Activated naive CD8-positive, alpha-beta T cell treated with anti-CD3 and anti-CD28 coated beads, Interleukin-2, amount 50 U/mL, for 24 hours (primary cell): ENCODE results near the gene BMPR1B.

Source experiments
- ATAC-seq: fragments of 150-1000 bp; cut with Tn5 transposase; one replicate; pipeline ENCODE4 v1.10.0; 2021
- DNase-seq: peaks from one replicate; pipeline ENCODE4 v3.0.0; 2021
- H3K27ac Mint-ChIP-seq: one replicate; pipeline ENCODE4 v1.8.0; 2021; ENCODE audit warnings: mild to moderate bottlenecking, mixed read lengths
- H3K27me3 Mint-ChIP-seq: one replicate; pipeline ENCODE4 v1.8.0; 2021; ENCODE audit warnings: mixed read lengths
- H3K36me3 Mint-ChIP-seq: one replicate; pipeline ENCODE4 v1.8.0; 2021; ENCODE audit warnings: low read depth, mixed read lengths
- H3K4me1 Mint-ChIP-seq: one replicate; pipeline ENCODE4 v1.8.0; 2021; ENCODE audit warnings: mixed read lengths
- H3K4me3 Mint-ChIP-seq: one replicate; pipeline ENCODE4 v1.8.0; 2021; ENCODE audit warnings: mild to moderate bottlenecking, moderate library complexity, mixed read lengths
- H3K9me3 Mint-ChIP-seq: one replicate; pipeline ENCODE4 v1.8.0; 2021; ENCODE audit warnings: mixed read lengths

BMPR1B gene

DNA sequence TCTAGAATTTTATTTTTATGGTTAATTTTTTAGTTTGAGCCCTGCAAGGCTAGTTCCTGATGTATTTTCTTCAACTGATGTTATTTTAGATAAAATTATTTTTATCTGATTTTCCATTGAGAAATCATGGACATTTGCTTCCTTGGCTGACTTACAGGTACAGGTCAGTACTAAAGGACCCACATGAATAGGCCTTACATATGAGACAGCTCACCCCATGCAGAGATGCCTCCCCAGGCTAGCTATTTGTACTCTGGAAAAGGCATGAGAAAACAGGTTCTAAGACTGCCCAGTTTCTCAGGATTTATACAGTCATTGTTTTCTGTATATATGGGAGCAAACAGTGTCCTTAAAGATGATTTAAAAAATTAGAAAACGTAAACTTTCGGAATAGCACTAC, 255.5 kb downstream of the BMPR1B start:
- no peaks in the 10 kb centered on the region for H3K27me3 Mint-ChIP-seq
- no peak overlapping the region for H3K27ac Mint-ChIP-seq
- no peaks in the 10 kb centered on the region for H3K36me3 Mint-ChIP-seq
- H3K9me3 Mint-ChIP-seq: peaks cover 6% of the 10 kb centered on the region
- no peak for ATAC-seq
- no peaks in the 10 kb centered on the region for H3K4me1 Mint-ChIP-seq
- DNase-seq: no peak
- H3K4me3 Mint-ChIP-seq: no peak overlapping the region

DNA sequence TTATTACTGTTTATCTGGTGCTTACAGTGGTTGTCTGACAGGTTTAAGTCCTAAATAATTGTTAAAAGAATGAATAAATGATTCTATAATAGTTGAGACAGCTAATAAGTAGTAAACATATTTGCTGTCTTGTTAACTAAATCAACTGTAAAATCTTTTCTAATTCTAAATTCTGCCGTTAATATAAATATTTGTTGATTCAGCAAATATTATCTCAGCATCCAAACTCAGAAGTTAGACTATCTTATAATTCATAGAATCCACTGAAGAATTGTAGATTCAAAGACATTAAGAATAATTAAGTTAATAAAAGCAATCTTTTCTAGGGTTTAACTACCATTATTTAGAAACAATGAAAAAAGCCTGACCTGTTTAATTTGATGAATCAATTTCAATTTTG, 256.3 kb downstream of the BMPR1B start:
- Mint-ChIP-seq H3K4me3 (no peak overlapping the region), H3K27me3 (no peaks in the 10 kb centered on the region), H3K36me3 (no peaks in the 10 kb centered on the region), H3K4me1 (no peaks in the 10 kb centered on the region), H3K9me3 (peaks cover 6% of the 10 kb centered on the region), H3K27ac (no peak overlapping the region)
- ATAC-seq (no peak), DNase-seq (no peak)

DNA sequence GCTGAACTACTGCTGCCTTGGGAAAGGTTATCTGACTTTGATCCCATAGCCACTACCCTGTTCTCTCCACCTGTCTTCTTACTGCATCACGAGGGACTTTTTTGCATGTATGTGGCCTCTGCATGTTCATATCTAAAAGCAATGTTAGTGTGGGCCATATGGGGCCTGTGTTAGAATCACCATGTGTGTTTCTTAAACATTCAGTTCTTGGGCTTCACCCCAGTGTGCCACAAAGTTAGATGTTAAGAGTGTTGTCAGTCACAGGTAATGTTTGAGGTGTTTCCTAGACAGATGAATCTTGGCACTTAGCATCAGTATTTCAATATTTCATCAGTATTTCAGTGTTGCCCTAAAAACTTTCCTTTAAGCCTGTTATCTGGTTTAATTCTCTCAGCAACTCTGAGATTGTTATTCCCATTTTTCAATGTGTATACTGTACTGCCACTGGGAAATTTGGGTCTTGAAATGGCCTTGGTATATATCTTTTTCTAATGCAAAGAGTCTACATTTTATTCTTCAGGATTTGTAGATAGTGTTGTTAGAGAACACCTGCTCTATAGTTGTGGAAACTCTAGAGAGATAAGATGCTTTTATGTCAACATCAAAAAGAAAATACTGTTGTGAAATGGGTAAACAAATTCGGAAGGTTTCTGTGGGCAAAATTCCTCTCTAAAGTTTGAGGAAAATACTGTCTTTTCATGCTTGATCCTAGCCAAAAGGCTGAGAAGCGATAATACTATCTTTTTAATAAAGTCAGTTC, 259.7 kb downstream of the BMPR1B start:
- Mint-ChIP-seq H3K36me3 (no peaks in the 10 kb centered on the region), H3K27ac (no peak overlapping the region), H3K9me3 (peaks cover 6% of the 10 kb centered on the region), H3K4me1 (no peaks in the 10 kb centered on the region), H3K27me3 (peaks cover 2% of the 10 kb centered on the region), H3K4me3 (no peak overlapping the region)
- no peak for ATAC-seq
- DNase-seq: no peak

DNA sequence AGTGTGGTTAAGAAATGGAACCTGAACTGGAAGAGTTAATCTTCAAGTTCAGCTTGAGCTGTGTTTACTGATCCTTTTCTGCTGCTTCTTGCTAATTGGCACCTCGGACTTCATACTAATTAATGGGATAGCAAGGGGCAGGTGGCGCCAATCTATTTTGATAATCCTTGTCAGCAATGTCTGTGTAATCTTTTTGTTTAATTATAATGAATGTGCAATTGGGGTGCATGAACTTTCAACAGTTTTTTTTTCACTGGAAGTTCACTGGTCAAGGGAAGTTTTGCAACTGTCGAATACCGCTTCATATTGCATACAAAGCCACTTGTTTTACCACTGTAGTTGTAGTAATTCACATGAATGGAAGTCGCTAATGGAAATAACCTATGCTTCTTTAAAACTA, 261.0 kb downstream of the BMPR1B start:
- Mint-ChIP-seq H3K27me3 (peaks cover 2% of the 10 kb centered on the region), H3K4me1 (no peaks in the 10 kb centered on the region), H3K36me3 (no peaks in the 10 kb centered on the region), H3K4me3 (no peak overlapping the region), H3K9me3 (peaks cover 6% of the 10 kb centered on the region), H3K27ac (no peak overlapping the region)
- DNase-seq (no peak), ATAC-seq (no peak)

DNA sequence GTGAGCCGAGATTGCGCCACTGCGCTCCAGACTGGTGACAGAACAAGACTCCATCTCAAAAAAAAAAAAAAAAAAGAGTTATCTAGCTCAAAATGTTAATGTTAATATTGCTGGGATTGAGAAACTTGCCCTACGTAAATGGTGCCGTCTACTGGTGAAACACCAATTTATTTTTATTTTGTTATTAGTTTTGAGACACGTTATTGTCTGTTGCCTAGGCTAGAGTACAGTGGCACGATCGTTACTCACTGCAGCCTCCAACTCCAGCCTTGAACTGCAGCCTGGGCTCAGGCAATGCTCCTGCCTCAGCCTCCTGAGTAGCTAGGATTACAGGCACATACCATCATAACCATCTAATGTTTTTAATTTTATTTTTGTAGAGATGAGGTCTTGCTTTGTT, 262.8 kb downstream of the BMPR1B start:
- Mint-ChIP-seq H3K36me3 (no peaks in the 10 kb centered on the region), H3K27me3 (peaks cover 2% of the 10 kb centered on the region), H3K27ac (no peak overlapping the region), H3K9me3 (peaks cover 6% of the 10 kb centered on the region), H3K4me3 (no peak overlapping the region), H3K4me1 (no peaks in the 10 kb centered on the region)
- ATAC-seq: no peak
- no peak for DNase-seq

DNA sequence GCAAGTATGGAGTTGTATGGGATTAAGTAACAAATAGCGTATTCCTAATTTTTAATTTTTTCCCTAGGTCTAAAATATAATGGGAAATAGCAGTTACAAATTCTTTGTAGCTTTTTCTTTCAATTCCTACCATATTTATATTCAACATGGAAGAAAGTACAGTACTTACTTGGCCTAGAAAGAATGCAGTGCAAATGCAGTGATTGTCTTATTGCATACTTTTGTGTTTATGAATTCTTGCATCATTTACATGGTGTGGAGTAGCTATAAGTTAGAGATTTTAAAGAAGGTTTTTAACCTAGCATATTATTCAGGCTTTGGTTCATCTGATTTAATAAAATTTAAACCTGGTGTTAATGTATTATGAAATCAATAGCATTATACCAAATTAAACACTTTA, 263.3 kb downstream of the BMPR1B start:
- no peak overlapping the region for H3K27ac Mint-ChIP-seq
- no peak overlapping the region for H3K4me3 Mint-ChIP-seq
- no peaks in the 10 kb centered on the region for H3K36me3 Mint-ChIP-seq
- H3K4me1 Mint-ChIP-seq: no peaks in the 10 kb centered on the region
- H3K27me3 Mint-ChIP-seq: peaks cover 3% of the 10 kb centered on the region
- DNase-seq: no peak
- no peak for ATAC-seq
- H3K9me3 Mint-ChIP-seq: peaks cover 2% of the 10 kb centered on the region

DNA sequence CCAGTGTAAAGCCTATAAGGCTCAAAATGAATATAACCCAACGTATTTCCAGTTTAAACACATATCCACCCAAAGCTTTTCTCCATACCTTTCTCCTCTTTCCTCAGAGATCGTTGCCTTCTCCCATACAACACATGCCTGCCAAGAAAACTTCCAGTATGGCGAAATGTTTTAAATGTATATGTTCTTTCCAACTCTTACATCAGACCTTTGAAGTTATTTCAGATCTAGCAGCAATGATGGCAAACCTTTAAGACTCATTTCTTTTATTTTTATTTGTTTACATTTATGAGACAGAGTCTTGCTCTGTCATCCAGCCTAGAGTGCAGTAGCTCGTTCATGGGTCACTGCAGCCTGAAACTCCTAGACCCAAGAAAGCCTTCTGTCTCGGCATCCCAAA, 265.4 kb downstream of the BMPR1B start:
- H3K27ac Mint-ChIP-seq: no peak overlapping the region
- ATAC-seq: no peak
- H3K4me3 Mint-ChIP-seq: no peak overlapping the region
- DNase-seq: no peak
- peaks cover 3% of the 10 kb centered on the region for H3K27me3 Mint-ChIP-seq
- H3K9me3 Mint-ChIP-seq: no peaks in the 10 kb centered on the region
- no peaks in the 10 kb centered on the region for H3K36me3 Mint-ChIP-seq
- no peaks in the 10 kb centered on the region for H3K4me1 Mint-ChIP-seq

DNA sequence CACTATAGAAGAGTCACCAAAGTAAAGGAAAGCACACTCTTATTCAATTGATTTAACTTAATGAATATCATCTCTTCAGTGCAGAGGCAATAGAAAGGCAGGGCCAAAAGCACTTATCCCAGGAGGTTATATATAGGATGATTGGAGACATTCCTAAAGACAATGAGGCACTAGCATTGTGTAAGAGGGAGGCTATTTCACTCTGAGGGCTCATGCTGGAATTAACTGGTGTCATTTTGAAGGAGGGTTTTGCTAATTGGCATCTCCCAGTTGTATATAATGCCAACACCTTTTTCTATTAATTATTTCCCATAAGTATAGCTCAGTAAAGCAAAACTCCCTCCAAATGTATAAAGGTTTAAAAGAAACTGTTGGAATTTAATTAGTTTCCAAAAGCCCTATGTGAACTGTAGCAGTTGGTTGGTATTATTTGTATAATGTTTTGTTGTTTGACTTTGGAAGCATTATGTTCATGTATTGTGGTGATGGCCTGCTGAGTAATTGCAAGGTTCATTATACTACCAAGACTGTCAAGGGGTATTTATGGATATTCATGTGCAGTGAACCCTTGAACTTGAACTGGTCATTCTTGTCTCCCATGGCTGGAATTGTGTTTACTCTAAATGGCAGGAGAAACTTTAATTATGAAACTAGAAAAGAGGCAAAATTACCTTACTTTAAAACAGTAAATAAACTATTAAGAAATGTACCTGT, 270.3 kb downstream of the BMPR1B start:
- Mint-ChIP-seq H3K9me3 (no peaks in the 10 kb centered on the region), H3K27ac (no peak overlapping the region), H3K4me3 (no peak overlapping the region), H3K27me3 (peaks cover 2% of the 10 kb centered on the region), H3K4me1 (no peaks in the 10 kb centered on the region), H3K36me3 (no peaks in the 10 kb centered on the region)
- no peak for DNase-seq
- no peak for ATAC-seq

DNA sequence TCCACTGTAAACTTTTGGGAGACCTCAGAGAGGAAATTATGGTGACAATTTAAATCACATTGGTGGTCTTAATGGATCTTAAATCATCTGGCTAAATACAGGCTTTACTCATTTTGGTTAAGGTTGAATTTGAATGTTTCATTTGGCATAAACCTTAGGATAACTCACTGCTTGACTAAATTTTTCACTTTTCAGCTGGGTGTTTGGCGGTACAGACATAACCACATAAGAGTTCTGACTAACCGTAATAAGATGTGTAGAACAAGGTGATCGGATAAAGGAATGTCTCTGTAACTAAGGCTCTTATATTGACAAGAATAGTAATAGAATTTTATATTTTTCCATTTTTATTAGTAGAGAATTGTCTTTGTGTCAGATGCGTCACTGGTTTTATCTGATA, 281.0 kb downstream of the BMPR1B start:
- H3K27me3 Mint-ChIP-seq: no peaks in the 10 kb centered on the region
- ATAC-seq (no peak), DNase-seq (no peak)
- H3K9me3 Mint-ChIP-seq: peaks cover 7% of the 10 kb centered on the region
- no peaks in the 10 kb centered on the region for H3K4me1 Mint-ChIP-seq
- no peak overlapping the region for H3K4me3 Mint-ChIP-seq
- H3K36me3 Mint-ChIP-seq: no peaks in the 10 kb centered on the region
- H3K27ac Mint-ChIP-seq: no peak overlapping the region

DNA sequence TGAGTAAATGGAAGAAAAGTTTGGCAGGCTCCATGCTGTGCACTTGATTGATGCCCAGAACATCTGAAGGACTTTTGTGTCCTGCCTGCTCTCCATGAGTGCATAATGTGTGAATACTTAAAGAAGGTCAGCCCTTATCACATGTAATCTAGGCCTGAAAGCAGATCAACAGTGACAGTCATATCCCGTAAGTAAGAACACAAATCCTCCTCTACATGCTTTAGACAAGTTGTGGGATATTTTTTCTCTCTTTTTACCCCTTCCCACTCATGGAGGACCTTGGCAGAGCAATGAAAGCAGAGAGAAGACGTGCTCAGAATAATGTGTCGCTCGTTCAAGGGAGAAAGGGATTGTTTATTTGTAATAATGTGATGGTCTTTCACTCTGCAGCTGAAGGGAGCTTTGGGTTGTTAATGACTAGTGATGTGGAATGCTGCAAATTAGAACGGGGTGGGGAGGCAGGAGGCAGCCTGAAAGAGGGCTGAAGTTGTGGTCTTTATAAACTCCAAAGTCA, 286.6 kb downstream of the BMPR1B start:
- Mint-ChIP-seq H3K27ac (no peak overlapping the region), H3K36me3 (no peaks in the 10 kb centered on the region), H3K27me3 (no peaks in the 10 kb centered on the region), H3K9me3 (no peaks in the 10 kb centered on the region), H3K4me3 (no peak overlapping the region), H3K4me1 (no peaks in the 10 kb centered on the region)
- ATAC-seq: no peak
- DNase-seq: no peak

DNA sequence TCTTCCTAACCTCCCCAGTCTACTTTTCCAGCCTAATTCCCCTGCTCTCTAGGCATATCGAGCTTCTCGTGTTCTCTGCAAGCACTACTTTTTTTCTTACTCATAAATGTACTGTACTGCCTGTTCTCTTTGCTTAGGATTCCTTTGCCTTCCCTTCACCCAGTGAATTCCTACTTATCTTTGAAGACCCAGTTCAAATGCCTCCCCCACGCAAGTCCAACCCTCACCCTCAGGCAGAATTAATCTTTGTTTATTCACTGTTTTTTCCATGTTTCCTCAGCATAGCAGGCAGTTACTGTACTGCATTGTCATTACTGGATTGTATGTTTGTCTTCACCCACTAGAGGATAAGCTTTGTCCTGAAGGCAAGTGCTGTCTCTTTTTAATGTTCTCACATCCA, 287.7 kb downstream of the BMPR1B start:
- ATAC-seq: no peak
- no peak overlapping the region for H3K27ac Mint-ChIP-seq
- no peaks in the 10 kb centered on the region for H3K9me3 Mint-ChIP-seq
- no peaks in the 10 kb centered on the region for H3K27me3 Mint-ChIP-seq
- no peak overlapping the region for H3K4me3 Mint-ChIP-seq
- H3K36me3 Mint-ChIP-seq: no peaks in the 10 kb centered on the region
- no peak for DNase-seq
- H3K4me1 Mint-ChIP-seq: no peaks in the 10 kb centered on the region

DNA sequence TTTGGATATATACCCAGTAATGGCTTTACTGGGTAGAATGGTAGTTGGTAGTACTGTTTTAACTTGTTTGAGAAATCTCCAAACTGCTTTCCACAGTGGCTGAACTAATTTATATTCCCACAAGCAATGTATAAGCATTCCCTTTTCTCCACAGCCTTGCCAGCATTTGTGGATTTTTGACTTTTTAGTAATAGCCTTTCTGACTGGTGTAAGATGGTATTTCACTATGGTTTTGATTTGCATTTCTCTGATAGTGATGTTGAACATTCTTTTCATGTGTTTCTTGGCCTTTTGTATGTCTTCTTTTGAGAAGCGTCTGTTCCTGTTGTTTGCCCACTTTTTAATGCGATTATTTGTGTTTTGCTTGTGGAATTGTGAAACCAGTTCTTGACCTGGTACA, 290.5 kb downstream of the BMPR1B start:
- Mint-ChIP-seq H3K27me3 (no peaks in the 10 kb centered on the region), H3K4me3 (no peak overlapping the region), H3K36me3 (no peaks in the 10 kb centered on the region), H3K4me1 (no peaks in the 10 kb centered on the region), H3K9me3 (no peaks in the 10 kb centered on the region), H3K27ac (no peak overlapping the region)
- ATAC-seq (no peak), DNase-seq (no peak)

DNA sequence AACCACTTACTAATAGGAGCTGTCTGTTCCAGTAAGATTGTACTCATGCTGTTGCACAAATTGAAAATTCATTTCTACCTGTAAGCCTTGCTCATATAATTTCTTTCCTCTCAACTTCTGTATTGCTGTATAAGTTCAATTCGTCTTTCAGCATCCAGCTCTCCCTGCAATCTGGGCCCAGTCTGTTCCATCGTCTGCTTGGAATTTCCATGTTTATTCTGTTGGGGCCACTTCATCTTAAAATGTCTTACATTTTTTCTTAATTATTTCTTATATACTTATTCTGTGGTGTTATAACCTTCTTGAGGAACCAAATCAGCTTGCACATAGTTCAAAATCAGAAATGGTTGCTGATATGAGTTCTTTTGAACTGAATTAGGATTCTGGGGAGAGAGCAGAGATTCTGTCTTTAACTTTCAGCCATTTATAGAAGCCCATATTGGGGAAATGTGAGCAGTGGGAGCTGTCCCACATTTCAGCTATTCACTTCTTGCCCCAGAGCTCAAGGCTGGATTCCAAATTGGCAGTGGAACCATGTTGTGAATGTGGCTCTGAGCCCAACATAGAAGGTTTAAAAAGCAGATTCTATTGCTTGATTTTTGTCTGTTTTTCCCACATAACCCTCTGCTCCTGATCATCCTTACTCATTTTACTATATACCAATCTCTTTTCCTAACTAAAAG, 291.9 kb downstream of the BMPR1B start:
- Mint-ChIP-seq H3K9me3 (no peaks in the 10 kb centered on the region), H3K4me1 (no peaks in the 10 kb centered on the region), H3K4me3 (no peak overlapping the region), H3K27me3 (no peaks in the 10 kb centered on the region), H3K36me3 (no peaks in the 10 kb centered on the region), H3K27ac (no peak overlapping the region)
- DNase-seq (no peak), ATAC-seq (no peak)

DNA sequence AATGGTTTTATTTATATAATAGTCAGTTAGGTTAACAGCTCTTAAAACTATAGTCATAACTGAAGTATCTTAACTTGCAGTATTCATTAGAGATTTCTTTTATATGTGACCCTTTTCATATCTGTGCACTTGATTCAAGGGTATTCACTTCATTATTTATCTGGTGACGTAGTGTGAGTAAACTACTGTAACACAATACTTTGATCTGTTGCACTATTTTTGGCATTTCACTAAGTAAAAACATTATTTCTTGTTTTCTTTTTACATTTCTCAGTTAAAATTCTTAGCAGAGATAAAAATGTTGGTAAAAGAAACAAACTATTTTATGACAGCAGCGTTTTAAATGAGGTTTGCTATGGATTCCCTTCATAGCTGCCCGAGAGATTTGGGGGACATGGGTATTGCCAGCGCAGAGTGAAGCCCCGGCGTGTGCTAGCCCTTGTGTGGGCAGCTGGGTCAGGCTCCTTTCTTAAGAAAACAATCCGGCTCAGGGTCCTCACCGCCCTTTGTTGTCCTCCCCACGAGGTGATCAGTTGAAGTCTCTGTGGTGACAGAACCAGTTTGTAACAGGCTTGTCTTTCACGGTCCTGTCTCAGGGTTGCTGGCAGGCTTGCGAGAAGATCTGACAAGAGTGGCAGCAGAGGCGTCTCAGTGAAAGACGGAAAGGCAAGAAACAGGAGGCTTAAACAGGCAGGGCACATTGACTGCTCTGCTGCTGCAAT, 293.4 kb downstream of the BMPR1B start:
- ATAC-seq (no peak), DNase-seq (no peak)
- Mint-ChIP-seq H3K9me3 (no peaks in the 10 kb centered on the region), H3K4me1 (no peaks in the 10 kb centered on the region), H3K36me3 (no peaks in the 10 kb centered on the region), H3K27ac (no peak overlapping the region), H3K27me3 (no peaks in the 10 kb centered on the region), H3K4me3 (no peak overlapping the region)

DNA sequence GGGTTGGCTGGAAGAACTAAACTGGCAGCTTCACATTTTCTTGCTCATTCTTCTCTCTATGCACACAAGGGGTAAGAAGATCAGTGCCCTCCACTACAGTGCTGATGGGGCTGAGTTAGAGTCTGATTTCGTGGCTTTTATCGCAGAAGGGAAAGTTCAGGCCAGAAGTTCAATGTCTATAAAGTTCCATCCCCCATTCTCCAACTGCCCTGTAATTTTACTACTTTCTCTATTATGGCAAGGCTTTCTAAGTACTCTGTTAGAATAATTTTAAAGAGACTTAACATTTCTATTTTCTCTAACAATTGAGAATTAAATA, 293.9 kb downstream of the BMPR1B start:
- H3K4me1 Mint-ChIP-seq: no peaks in the 10 kb centered on the region
- H3K4me3 Mint-ChIP-seq: no peak overlapping the region
- no peak overlapping the region for H3K27ac Mint-ChIP-seq
- H3K36me3 Mint-ChIP-seq: no peaks in the 10 kb centered on the region
- no peaks in the 10 kb centered on the region for H3K9me3 Mint-ChIP-seq
- no peak for ATAC-seq
- H3K27me3 Mint-ChIP-seq: no peaks in the 10 kb centered on the region
- no peak for DNase-seq
